A549 treated with AZD2906 at 1 μM for 4 hours (cell line): ENCODE data around the gene TCP10L. TPM values are rescaled to one million over a fixed set of nuclear protein-coding genes. Genes with fewer than 3 reads are reported as not detected.

Experiments used
- total RNA-seq: library from RNA; stranded (reverse); fragments of 200-300 nt; extraction: Qiagen RNA extraction; gene quantifications from 5 replicates; pipeline ENCODE4 v1.2.3, GENCODE V29; 2022

TCP10L gene
- 0.27 to 0.89 TPM (median 0.70 TPM) in 5 replicates for total RNA-seq

GRCh38 chr21:32585042-32585710 is at the start of gene TCP10L:
Gene TCP10L, minus strand, starts transcription at chr21:32585523. Its CDS starts 1,219 bp downstream, at chr21:32584304.

GRCh38 chr21:32612075-32612998 is 27.0 kb upstream of the TCP10L start, which contains the start of gene CFAP298:
Gene CFAP298, minus strand, starts transcription at chr21:32612377. Its CDS starts 134 bp downstream, at chr21:32612243.

Other genes with a start within 250 kb of the TCP10L start
- 11.4 to 13.8 TPM (median 12.8 TPM) in 5 replicates for gene URB1, start 192.5 kb downstream of the TCP10L start, total RNA-seq
- 49.3 to 58.4 TPM (median 56.6 TPM) in 5 replicates for gene EVA1C, start 172.8 kb downstream of the TCP10L start, total RNA-seq
- gene CFAP298, start 26.9 kb upstream of the TCP10L start, total RNA-seq, result 25.0 to 31.4 TPM (median 29.3 TPM) in 5 replicates
- gene SYNJ1, start 142.5 kb upstream of the TCP10L start, total RNA-seq, result 2.0 to 2.4 TPM (median 2.3 TPM) in 5 replicates
- 11.8 to 13.0 TPM (median 11.9 TPM) in 5 replicates for gene PAXBP1, start 186.2 kb upstream of the TCP10L start, total RNA-seq